Osteoblast (primary cell): ENCODE data around the gene RS1. TPM values are rescaled to one million over a fixed set of nuclear protein-coding genes. Genes with fewer than 3 reads are reported as not detected.

ENCODE experiments used
- DNase-seq: peaks from one replicate; pipeline ENCODE4 v3.0.0; 2011; ENCODE audit warnings: low spot score, mixed read lengths; ENCODE audit not compliant: insufficient read length; ENCODE audit errors: missing footprints
- H2AFZ ChIP-seq: 2 replicates; pipeline ENCODE4 v1.6.0; 2011; ENCODE audit warnings: mild to moderate bottlenecking, low read length
- H3K27ac ChIP-seq: 2 replicates; pipeline ENCODE4 v1.5.1; 2011; ENCODE audit warnings: mild to moderate bottlenecking, low read depth, low read length, moderate library complexity
- H3K27me3 ChIP-seq: 2 replicates; pipeline ENCODE4 v1.6.0; 2012; ENCODE audit warnings: mild to moderate bottlenecking, control low read depth, inconsistent platforms, low read length, moderate library complexity; ENCODE audit not compliant: insufficient read depth
- H3K36me3 ChIP-seq: 2 replicates; pipeline ENCODE4 v1.5.1; 2011; ENCODE audit warnings: mild to moderate bottlenecking, low read length, control low read depth, moderate library complexity; ENCODE audit not compliant: insufficient read depth
- H3K4me1 ChIP-seq: 2 replicates; pipeline ENCODE4 v1.5.1; 2011; ENCODE audit warnings: mild to moderate bottlenecking, low read length, control low read depth, moderate library complexity; ENCODE audit not compliant: insufficient read depth
- H3K4me2 ChIP-seq: 2 replicates; pipeline ENCODE4 v1.6.0; 2011; ENCODE audit warnings: mild to moderate bottlenecking, low read length; ENCODE audit not compliant: insufficient read depth
- H3K4me3 ChIP-seq: fragments of 200-600 bp; sonication (generic); 3 replicates; pipeline ENCODE4 v1.5.1; 2012; ENCODE audit warnings: mild to moderate bottlenecking, low read length, inconsistent platforms; ENCODE audit not compliant: insufficient read depth
- H3K79me2 ChIP-seq: 2 replicates; pipeline ENCODE4 v1.6.0; 2012; ENCODE audit warnings: mild to moderate bottlenecking, low read length, control low read depth, inconsistent platforms; ENCODE audit not compliant: insufficient read depth
- H3K9me3 ChIP-seq: 2 replicates; pipeline ENCODE4 v1.5.1; 2011; ENCODE audit warnings: low read depth, low read length, control low read depth
- H4K20me1 ChIP-seq: 2 replicates; pipeline ENCODE4 v1.6.0; 2012; ENCODE audit warnings: mild to moderate bottlenecking, low read length, control low read depth; ENCODE audit not compliant: insufficient read depth
- CTCF ChIP-seq: IDR thresholded peaks from 2 replicates; pipeline ENCODE4 v1.5.1; 2011; ENCODE audit warnings: mild to moderate bottlenecking, low read depth, low read length, moderate library complexity; ENCODE audit errors: extremely low read depth
- total RNA-seq: library from RNA; depleted of rRNA; stranded (reverse); fragments of >200 nt; gene quantifications from 2 replicates; pipeline ENCODE4 v1.2.3, GENCODE V29; 2012

RS1 gene
- total RNA-seq, 1 donor, result not detected

- H3K4me2 ChIP-seq, result no peak overlapping the region
- no peaks in the 10 kb centered on the region for H3K36me3 ChIP-seq
- no peaks in the 10 kb centered on the region for H3K4me1 ChIP-seq
- peak; percentile 38 for DNase-seq
- H3K79me2 ChIP-seq, result no peaks in the 10 kb centered on the region
- H4K20me1 ChIP-seq, result no peaks in the 10 kb centered on the region
- H3K9me3 ChIP-seq, result no peaks in the 10 kb centered on the region
- H3K27ac ChIP-seq, result no peak overlapping the region
- H3K27me3 ChIP-seq, result no peaks in the 10 kb centered on the region
- TF ChIP-seq CTCF, result no peak
- H3K4me3 ChIP-seq, result no peak overlapping the region
- no peak overlapping the region for H2AFZ ChIP-seq
Measured at GRCh38 chrX:18698737-18699650, 27.1 kb upstream of the RS1 start.

GRCh38 chrX:18696653-18697052, 24.7 kb upstream of the RS1 start:
- Histone ChIP-seq H4K20me1 (no peaks in the 10 kb centered on the region), H3K9me3 (no peaks in the 10 kb centered on the region), H2AFZ (no peak overlapping the region), H3K36me3 (no peaks in the 10 kb centered on the region), H3K27me3 (no peaks in the 10 kb centered on the region), H3K27ac (no peak overlapping the region), H3K4me1 (no peaks in the 10 kb centered on the region), H3K79me2 (no peaks in the 10 kb centered on the region), H3K4me3 (no peak overlapping the region), H3K4me2 (no peak overlapping the region)
- no peak for TF ChIP-seq CTCF
- no peak for DNase-seq

GRCh38 chrX:18692541-18692940, 20.6 kb upstream of the RS1 start:
- TF ChIP-seq CTCF, result no peak
- H3K4me1 ChIP-seq, result no peaks in the 10 kb centered on the region
- no peak overlapping the region for H3K4me3 ChIP-seq

GRCh38 chrX:18691431-18691830, 19.5 kb upstream of the RS1 start:
- Histone ChIP-seq H3K79me2 (no peaks in the 10 kb centered on the region), H3K36me3 (no peaks in the 10 kb centered on the region), H4K20me1 (no peaks in the 10 kb centered on the region), H3K9me3 (no peaks in the 10 kb centered on the region), H3K4me1 (no peaks in the 10 kb centered on the region), H3K4me3 (no peak overlapping the region), H3K27me3 (no peaks in the 10 kb centered on the region), H3K4me2 (no peak overlapping the region), H2AFZ (no peak overlapping the region), H3K27ac (no peak overlapping the region)
- DNase-seq, result no peak
- no peak for TF ChIP-seq CTCF

More at GRCh38 chrX:18692541-18692940, 20.6 kb upstream of the RS1 start:
- Histone ChIP-seq H3K27ac (no peak overlapping the region), H3K27me3 (no peaks in the 10 kb centered on the region), H3K79me2 (no peaks in the 10 kb centered on the region), H3K4me2 (no peak overlapping the region), H2AFZ (no peak overlapping the region), H3K9me3 (no peaks in the 10 kb centered on the region), H3K36me3 (no peaks in the 10 kb centered on the region), H4K20me1 (no peaks in the 10 kb centered on the region)
- DNase-seq, result no peak
